GM12873 (cell line): ENCODE data around the gene SH2D3C.

ENCODE experiments used
- CTCF ChIP-seq: IDR thresholded peaks from 2 replicates; pipeline ENCODE4 v1.5.1; 2012; ENCODE audit warnings: low read depth, mild to moderate bottlenecking, moderate library complexity, low read length, control low read depth; ENCODE audit not compliant: insufficient read depth; ENCODE audit errors: missing control alignments

SH2D3C gene

GRCh38 chr9:127746959-127747569 lies 31.4 kb downstream of the SH2D3C start:
- TF ChIP-seq CTCF: no peak

- TF ChIP-seq CTCF: no peak
These were observed 33.9 kb downstream of the SH2D3C start for GRCh38 chr9:127744398-127745110.

GRCh38 chr9:127742435-127743088 lies 35.9 kb downstream of the SH2D3C start:
- no peak for TF ChIP-seq CTCF

GRCh38 chr9:127741831-127742434 lies 36.5 kb downstream of the SH2D3C start:
- TF ChIP-seq CTCF: no peak

GRCh38 chr9:127739614-127740330 lies 38.7 kb downstream of the SH2D3C start:
- TF ChIP-seq CTCF: no peak

- no peak for TF ChIP-seq CTCF
These were observed 39.8 kb downstream of the SH2D3C start for GRCh38 chr9:127738666-127739065.
